Muscle layer of colon (tissue), 2 donors: Measurements from ENCODE around the gene VIPR2.
"Not testable (repeated sequence)": the region's sequence is repeated elsewhere in the genome, so short reads cannot be mapped to it uniquely, and the experiment has no call there.

Experiments used
- H3K27ac ChIP-seq: one replicate; pipeline ENCODE4 v1.7.0; 2013; ENCODE audit warnings: low read depth, mild to moderate bottlenecking, low read length, moderate library complexity
- H3K27me3 ChIP-seq, 2 donors: one replicate each; pipeline ENCODE4 v1.7.0; 2013; ENCODE audit warnings: low read length in 2 of 2, mild to moderate bottlenecking in 2 of 2; ENCODE audit not compliant: insufficient read depth in 2 of 2, control insufficient read depth in 1 of 2
- H3K36me3 ChIP-seq: one replicate; pipeline ENCODE4 v1.7.0; 2013; ENCODE audit warnings: mild to moderate bottlenecking, low read length; ENCODE audit not compliant: insufficient read depth
- H3K4me1 ChIP-seq: one replicate; pipeline ENCODE4 v1.7.0; 2013; ENCODE audit warnings: mild to moderate bottlenecking, low read length; ENCODE audit not compliant: insufficient read depth
- H3K4me3 ChIP-seq, 2 donors: one replicate each; pipeline ENCODE4 v1.7.0; 2013; ENCODE audit warnings: low read length in 2 of 2, low read depth in 1 of 2, mild to moderate bottlenecking in 1 of 2, moderate library complexity in 1 of 2
- H3K9ac ChIP-seq: one replicate; pipeline ENCODE4 v1.7.0; 2013; ENCODE audit warnings: low read length
- H3K9me3 ChIP-seq: one replicate; pipeline ENCODE4 v1.7.0; 2013; ENCODE audit warnings: mild to moderate bottlenecking, low read length
- donor health status: abdominal sarcoma.
- donor health status: Adenocarcinoma of cecum.

The VIPR2 gene

DNA sequence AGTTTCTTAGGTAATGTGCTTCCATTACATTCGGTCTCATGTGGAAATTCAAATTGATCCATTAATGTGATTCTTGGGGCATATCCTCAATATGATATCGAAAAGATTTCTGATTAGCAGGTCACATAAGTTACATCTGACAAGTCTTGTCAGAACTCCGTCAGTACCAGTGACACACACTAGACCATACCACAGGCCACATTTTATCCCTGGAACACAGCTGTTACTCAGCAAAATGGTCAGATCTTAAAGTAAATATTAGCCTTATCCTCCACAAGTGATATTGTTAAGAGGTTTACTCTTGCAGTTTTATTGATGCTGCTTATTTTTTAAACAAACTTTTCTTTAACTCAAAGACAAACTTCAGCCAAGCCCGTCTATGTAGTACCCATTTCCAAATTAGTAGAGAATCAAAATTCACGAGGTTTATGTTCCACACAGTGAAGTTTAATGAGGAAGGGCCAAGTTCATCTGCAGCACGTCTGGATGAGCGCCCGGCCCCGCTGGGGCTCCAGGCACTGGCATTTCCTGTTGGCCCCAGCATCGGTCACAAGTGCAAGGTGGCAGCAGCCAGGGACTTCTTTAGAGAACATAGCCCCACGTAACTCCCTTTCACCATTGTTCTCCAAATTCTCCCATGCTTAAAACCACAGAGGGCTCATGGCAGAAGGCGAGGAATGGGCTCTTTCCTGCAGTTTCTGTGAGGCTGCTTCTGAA lies 132.2 kb downstream of the VIPR2 start:
- no peak overlapping the region for H3K27ac ChIP-seq
- no peaks in the 10 kb centered on the region for H3K9me3 ChIP-seq
- H3K4me3 ChIP-seq = no peak overlapping the region
- H3K36me3 ChIP-seq = no peaks in the 10 kb centered on the region
- no peaks in the 10 kb centered on the region for H3K27me3 ChIP-seq
- no peak overlapping the region for H3K9ac ChIP-seq
- peaks cover 47% of the 10 kb centered on the region for H3K4me1 ChIP-seq

DNA sequence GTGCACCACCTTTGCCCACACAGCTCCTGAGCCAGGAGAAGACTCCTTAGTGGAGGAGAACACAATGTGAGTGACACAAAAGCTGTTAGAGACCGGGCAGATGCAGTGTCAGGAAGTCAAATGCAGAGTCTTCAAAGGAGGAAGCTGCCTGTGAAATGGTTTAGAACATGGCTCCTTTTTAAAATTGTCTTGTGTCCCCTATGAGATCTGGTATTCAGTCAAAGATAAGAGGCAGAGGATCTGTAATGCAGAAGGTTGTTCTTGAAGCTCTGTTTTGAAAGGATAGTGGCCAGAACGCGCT lies 133.0 kb downstream of the VIPR2 start:
- Histone ChIP-seq H3K36me3 (no peaks in the 10 kb centered on the region), H3K4me3 (no peak overlapping the region), H3K9me3 (no peaks in the 10 kb centered on the region), H3K27ac (no peak overlapping the region), H3K9ac (no peak overlapping the region), H3K4me1 (peaks cover 47% of the 10 kb centered on the region), H3K27me3 (no peaks in the 10 kb centered on the region)

- Histone ChIP-seq H3K4me3 (no peak overlapping the region), H3K36me3 (no peaks in the 10 kb centered on the region), H3K9ac (no peak overlapping the region), H3K27ac (no peak overlapping the region), H3K9me3 (no peaks in the 10 kb centered on the region), H3K4me1 (peaks cover 46% of the 10 kb centered on the region), H3K27me3 (no peaks in the 10 kb centered on the region)
These were observed 133.5 kb downstream of the VIPR2 start for GRCh38 chr7:159010937-159011721.

- Histone ChIP-seq H3K27ac (no peak overlapping the region), H3K9me3 (no peaks in the 10 kb centered on the region), H3K27me3 (no peaks in the 10 kb centered on the region)
These were observed 134.3 kb downstream of the VIPR2 start for GRCh38 chr7:159010411-159010810.

DNA sequence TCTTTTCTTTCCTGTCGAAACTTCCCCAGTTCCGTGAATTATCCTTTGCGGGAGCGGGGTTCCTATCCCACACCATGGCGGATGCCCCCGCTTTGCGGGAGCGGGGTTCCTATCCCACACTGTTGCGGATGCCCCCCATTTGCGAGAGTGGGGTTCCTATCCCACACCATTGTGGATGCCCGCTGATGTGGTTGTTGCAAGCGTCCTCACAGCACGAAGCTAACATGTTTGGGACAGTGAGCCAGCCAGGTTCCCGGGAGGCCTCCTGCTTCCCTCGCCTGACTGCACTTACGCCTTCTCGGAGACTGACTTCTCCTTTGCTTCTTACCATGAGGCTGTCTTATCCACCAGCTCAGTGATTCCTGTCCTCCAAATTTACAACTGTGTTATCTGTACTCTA lies 134.7 kb downstream of the VIPR2 start:
- Histone ChIP-seq H3K27ac (no peak overlapping the region), H3K9me3 (no peaks in the 10 kb centered on the region), H3K4me1 (peaks cover 35% of the 10 kb centered on the region), H3K4me3 (no peak overlapping the region), H3K9ac (no peak overlapping the region), H3K36me3 (no peaks in the 10 kb centered on the region), H3K27me3 (no peaks in the 10 kb centered on the region)

More at GRCh38 chr7:159010411-159010810, 134.3 kb downstream of the VIPR2 start:
- Histone ChIP-seq H3K9ac (no peak overlapping the region), H3K36me3 (no peaks in the 10 kb centered on the region), H3K4me3 (no peak overlapping the region), H3K4me1 (peaks cover 39% of the 10 kb centered on the region)

GRCh38 chr7:159008417-159008816 lies 136.2 kb downstream of the VIPR2 start:
- Histone ChIP-seq H3K4me1 (peaks cover 20% of the 10 kb centered on the region), H3K9me3 (no peaks in the 10 kb centered on the region), H3K27me3 (no peaks in the 10 kb centered on the region), H3K4me3 (no peak overlapping the region), H3K36me3 (no peaks in the 10 kb centered on the region), H3K27ac (no peak overlapping the region), H3K9ac (no peak overlapping the region)

DNA sequence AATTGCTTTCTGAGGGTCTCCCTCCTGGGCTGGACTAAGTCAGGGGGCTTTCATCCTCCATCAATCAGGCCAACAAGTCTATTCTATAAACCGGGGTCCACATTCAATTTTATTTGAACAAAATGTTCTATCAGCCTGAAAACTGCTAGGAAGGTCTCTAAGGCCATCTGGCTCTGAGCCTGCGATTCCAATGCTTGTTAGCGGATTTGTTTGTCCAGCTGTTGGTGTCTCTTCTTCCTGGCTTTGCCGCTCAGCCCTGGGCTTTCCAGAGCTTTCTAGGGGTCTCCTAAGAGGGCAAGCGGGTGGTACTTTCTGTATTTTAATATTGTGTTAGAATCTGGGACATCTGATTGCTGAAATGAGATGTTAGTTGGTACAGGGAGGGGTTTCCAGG lies 136.7 kb downstream of the VIPR2 start:
- no peak overlapping the region for H3K9ac ChIP-seq
- no peak overlapping the region for H3K27ac ChIP-seq
- H3K4me3 ChIP-seq = no peak overlapping the region
- H3K27me3 ChIP-seq = no peaks in the 10 kb centered on the region
- no peaks in the 10 kb centered on the region for H3K9me3 ChIP-seq
- peaks cover 16% of the 10 kb centered on the region for H3K4me1 ChIP-seq
- H3K36me3 ChIP-seq = no peaks in the 10 kb centered on the region

DNA sequence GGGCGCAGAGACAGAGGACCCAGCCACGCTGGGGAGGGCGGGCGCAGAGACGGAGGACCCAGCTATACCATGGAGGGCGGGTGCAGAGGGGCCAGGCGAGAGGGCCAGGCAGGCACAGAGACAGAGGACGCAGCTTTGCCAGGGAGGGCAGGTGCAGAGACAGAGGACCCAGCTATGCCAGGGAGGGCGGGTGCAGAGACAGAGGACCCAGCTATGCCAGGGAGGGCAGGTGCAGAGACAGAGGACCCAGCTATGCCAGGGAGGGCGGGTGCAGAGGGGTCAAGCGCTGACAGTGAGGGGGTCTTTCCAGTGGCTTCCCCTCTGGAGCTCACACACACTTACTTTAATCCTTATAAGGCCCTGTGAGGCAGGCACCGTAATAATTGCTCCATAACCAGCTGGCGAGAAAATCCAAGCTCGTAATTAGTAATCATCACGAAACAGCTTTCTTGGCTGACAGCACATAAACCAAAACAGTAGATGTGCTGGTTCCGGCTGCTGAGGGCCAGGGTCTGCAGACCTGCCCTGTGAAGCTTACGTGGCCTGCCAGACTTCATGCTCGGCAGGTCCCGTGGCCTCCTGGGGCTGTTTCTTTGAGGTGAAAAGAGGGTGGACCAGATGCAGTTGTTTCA lies 137.2 kb downstream of the VIPR2 start:
- H3K4me3 ChIP-seq = no peak overlapping the region
- H3K36me3 ChIP-seq = no peaks in the 10 kb centered on the region
- no peaks in the 10 kb centered on the region for H3K27me3 ChIP-seq
- H3K9ac ChIP-seq = no peak overlapping the region
- no peaks in the 10 kb centered on the region for H3K9me3 ChIP-seq
- H3K4me1 ChIP-seq = peaks cover 11% of the 10 kb centered on the region
- no peak overlapping the region for H3K27ac ChIP-seq

- no peak overlapping the region for H3K4me3 ChIP-seq
- no peak overlapping the region for H3K27ac ChIP-seq
- no peaks in the 10 kb centered on the region for H3K9me3 ChIP-seq
- H3K36me3 ChIP-seq = no peaks in the 10 kb centered on the region
- H3K4me1 ChIP-seq = peaks cover 6% of the 10 kb centered on the region
- H3K27me3 ChIP-seq = no peaks in the 10 kb centered on the region
- no peak overlapping the region for H3K9ac ChIP-seq
These were observed 138.0 kb downstream of the VIPR2 start for GRCh38 chr7:159006610-159007130.

GRCh38 chr7:159006022-159006609 lies 138.6 kb downstream of the VIPR2 start:
- not testable (repeated sequence) for H3K9ac ChIP-seq, H3K4me3 ChIP-seq, H3K27ac ChIP-seq, H3K27me3 ChIP-seq, H3K36me3 ChIP-seq, H3K9me3 ChIP-seq, H3K4me1 ChIP-seq

GRCh38 chr7:159005618-159006017 lies 139.0 kb downstream of the VIPR2 start:
- H3K4me3 ChIP-seq = no peak overlapping the region
- no peak overlapping the region for H3K27ac ChIP-seq
- no peaks in the 10 kb centered on the region for H3K9me3 ChIP-seq
- H3K4me1 ChIP-seq = no peaks in the 10 kb centered on the region
- H3K9ac ChIP-seq = no peak overlapping the region
- H3K36me3 ChIP-seq = no peaks in the 10 kb centered on the region
- no peaks in the 10 kb centered on the region for H3K27me3 ChIP-seq
